K562 (cell line): ENCODE results near the gene TLCD5. TPM values are rescaled to one million over a fixed set of nuclear protein-coding genes. Genes with fewer than 3 reads are reported as not detected.
A peak's percentile ranks its signal among the peaks of the same experiment; 100 is the strongest.

Source experiments
- BHLHE40 ChIP-seq: IDR thresholded peaks from 2 replicates; pipeline ENCODE4 v1.6.1; 2011; ENCODE audit warnings: low read length, improper control_type of control experiment
- DACH1 ChIP-seq: fragments of 450-650 bp; IDR thresholded peaks from 2 replicates; pipeline ENCODE4 v1.6.1; 2018; ENCODE audit not compliant: partially characterized antibody
- E2F3 ChIP-seq: fragments of 250-450 bp; sonication (Bioruptor Pico); IDR thresholded peaks from 2 replicates; pipeline ENCODE4 v1.4.0; 2020; ENCODE audit warnings: mild to moderate bottlenecking
- EHMT2 ChIP-seq: fragments of 450-650 bp; IDR thresholded peaks from 2 replicates; pipeline ENCODE4 v1.6.1; 2018; ENCODE audit warnings: antibody characterized with exemption
- GABPA ChIP-seq: fragments of 200-800 bp; sonication (Bioruptor generic); conservative IDR thresholded peaks from 2 replicates; pipeline ENCODE4 v1.6.1; 2016; ENCODE audit warnings: low read depth, missing genetic modification characterization, missing compliant biosample characterization
- HDAC2 ChIP-seq: fragments of 450-650 bp; IDR thresholded peaks from 2 replicates; pipeline ENCODE4 v1.6.1; 2016; ENCODE audit warnings: mild to moderate bottlenecking
- HNRNPL ChIP-seq: fragments of 200-400 bp; formaldehyde crosslinking; IDR thresholded peaks from 2 replicates; pipeline ENCODE4 v1.6.1; 2017; ENCODE audit warnings: low read depth, mild to moderate bottlenecking, low read length
- HNRNPUL1 ChIP-seq: fragments of 200-400 bp; formaldehyde crosslinking; IDR thresholded peaks from 2 replicates; pipeline ENCODE4 v1.6.1; 2017; ENCODE audit warnings: low read length
- MED1 ChIP-seq: sonication (generic); formaldehyde crosslinking; IDR thresholded peaks from 2 replicates; pipeline ENCODE4 v1.8.1; 2023; ENCODE audit warnings: missing genetic modification reagents, borderline replicate concordance
- PHTF2 ChIP-seq: fragments of 250-450 bp; sonication (Bioruptor Pico); IDR thresholded peaks from 2 replicates; pipeline ENCODE4 v1.5.0; 2021; ENCODE audit warnings: mild to moderate bottlenecking
- POLR2B ChIP-seq: fragments of 450-650 bp; IDR thresholded peaks from 2 replicates; pipeline ENCODE4 v1.6.1; 2018; ENCODE audit warnings: low read depth; ENCODE audit not compliant: partially characterized antibody
- POLR3A ChIP-seq: IDR thresholded peaks from 2 replicates; pipeline ENCODE4 v1.6.1; 2011; ENCODE audit warnings: borderline replicate concordance, mild to moderate bottlenecking, moderate library complexity; ENCODE audit not compliant: insufficient read length, insufficient read depth; ENCODE audit errors: extremely low read depth
- SMARCE1 ChIP-seq: fragments of 450-650 bp; IDR thresholded peaks from 2 replicates; pipeline ENCODE4 v1.7.1; 2016; ENCODE audit warnings: mild to moderate bottlenecking
- SNRNP70 ChIP-seq: fragments of 200-400 bp; formaldehyde crosslinking; optimal IDR thresholded peaks from 2 replicates; pipeline ENCODE3; 2017; ENCODE audit warnings: low read depth, low read length
- SRSF7 ChIP-seq: fragments of 200-400 bp; formaldehyde crosslinking; optimal IDR thresholded peaks from 2 replicates; pipeline ENCODE3; 2017; ENCODE audit warnings: mild to moderate bottlenecking, low read depth, low read length
- STAT5B ChIP-seq: fragments of 250-450 bp; sonication (Bioruptor Pico); IDR thresholded peaks from 2 replicates; pipeline ENCODE4 v1.8.0; 2021; ENCODE audit warnings: mild to moderate bottlenecking, inconsistent platforms
- XRCC5 ChIP-seq: fragments of 200-400 bp; formaldehyde crosslinking; IDR thresholded peaks from 2 replicates; pipeline ENCODE4 v1.6.1; 2017; ENCODE audit warnings: low read depth, mild to moderate bottlenecking, low read length
- ZNF175 ChIP-seq: fragments of 200-800 bp; sonication (Bioruptor generic); IDR thresholded peaks from 2 replicates; pipeline ENCODE4 v1.6.1; 2016; ENCODE audit warnings: low read depth, mild to moderate bottlenecking, missing genetic modification characterization, missing compliant biosample characterization
- ZNF184 ChIP-seq: sonication (generic); formaldehyde crosslinking; IDR thresholded peaks from 2 replicates; pipeline ENCODE4 v1.5.0; 2020; ENCODE audit warnings: missing genetic modification reagents
- polyA plus RNA-seq, 8 experiments: library from polyadenylated mRNA; depleted of rRNA in 4 of 8; stranded (reverse) in 5 of 8; unstranded in 3 of 8; fragments of >200 nt; fragmentation: Nextera tagmentation in 2 of 8; fragmentation: Illumina TruSeq in 1 of 8; extraction: Ambion mirVana in 2 of 8; extraction: Trizol in 1 of 8; gene quantifications; 2 replicates each; pipeline versions ENCODE4 v1.2.1 to v1.2.3, GENCODE V29; 2011 to 2014; ENCODE audit warnings: inconsistent platforms in 1 of 8, missing spikeins in 1 of 8
- total RNA-seq, 7 experiments: library from RNA; depleted of rRNA in 6 of 7; stranded (reverse); fragments of >200 nt in 6 of 7; fragmentation: Illumina TruSeq in 2 of 7; extraction: Trizol in 2 of 7; gene quantifications; 2 replicates each; pipeline versions ENCODE4 v1.2.1 to v1.2.3, GENCODE V29; 2011 to 2021; ENCODE audit warnings: low replicate concordance in 1 of 7
- TF ChIP-seq, protein P1 (sequence below): fragments of 250-450 bp; sonication (Bioruptor Pico); IDR thresholded peaks from 2 replicates; pipeline ENCODE4 v1.5.0; 2021
- TF ChIP-seq, protein P2 (sequence below), 2 experiments: IDR thresholded peaks; 2 replicates each; pipeline ENCODE4 v1.6.1; 2012; ENCODE audit warnings: improper control_type of control experiment in 2 of 2, low read depth in 2 of 2, low read length in 2 of 2, borderline replicate concordance in 1 of 2
- TF ChIP-seq, protein P3 (sequence below): fragments of 250-450 bp; sonication (Bioruptor Pico); IDR thresholded peaks from 2 replicates; pipeline ENCODE4 v1.9.0; 2021; ENCODE audit warnings: mild to moderate bottlenecking
- TF ChIP-seq, protein P4 (sequence below): fragments of 250-450 bp; sonication (Bioruptor Pico); IDR thresholded peaks from 2 replicates; pipeline ENCODE4 v1.6.1; 2021; ENCODE audit warnings: mild to moderate bottlenecking
- TF ChIP-seq, protein P5 (sequence below): fragments of 450-650 bp; conservative IDR thresholded peaks from 2 replicates; pipeline ENCODE4 v1.6.1; 2016; ENCODE audit warnings: missing genetic modification characterization, low read depth, mild to moderate bottlenecking, control low read depth, missing compliant biosample characterization

Gene TLCD5
- total and polyA plus RNA-seq, 9 of the 15 experiments (the other 6 are each of a cell fraction or from before 2014, with no cell fraction given): 0.94 to 5.1 (median 1.6) TPM

DNA sequence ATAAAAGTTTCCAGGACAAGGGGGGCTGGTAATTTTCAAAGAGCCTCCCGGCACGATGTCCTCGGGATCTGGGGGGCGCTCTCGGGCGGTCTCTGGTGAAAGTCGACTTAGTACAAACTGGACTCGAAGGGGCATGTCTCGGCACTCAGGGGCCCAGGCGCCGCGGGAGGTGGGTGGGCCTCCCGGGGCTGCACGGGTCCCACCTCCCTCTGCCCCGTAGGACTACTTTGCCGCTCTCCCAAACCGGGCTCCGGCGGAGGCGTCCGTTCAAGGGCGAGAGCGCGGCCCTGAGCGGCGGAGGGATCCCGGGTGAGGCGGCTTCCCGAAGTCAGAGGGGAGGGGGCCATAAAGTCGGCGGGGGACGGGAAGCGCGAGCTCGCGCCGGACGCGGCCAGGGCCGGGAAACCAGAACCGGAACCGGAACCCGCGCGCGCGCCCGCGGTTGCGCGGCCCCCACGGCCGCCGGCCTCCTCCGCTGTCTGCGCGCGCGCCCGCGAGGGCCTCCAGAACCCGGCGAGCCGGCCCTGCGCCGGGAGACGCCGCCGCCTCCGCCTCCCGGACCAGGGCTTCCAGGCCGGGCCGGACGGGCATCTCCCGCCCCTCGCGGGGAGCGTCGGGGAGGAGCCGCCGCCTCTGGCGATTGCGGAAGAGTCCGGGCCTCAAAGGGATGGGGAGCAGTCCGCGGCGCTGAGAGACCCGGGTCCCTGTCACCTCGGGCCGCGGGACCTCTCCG is 11.0 kb downstream of the TLCD5 start, which contains the start of gene ARHGEF12 (continued):
- TF ChIP-seq, protein P1, sequence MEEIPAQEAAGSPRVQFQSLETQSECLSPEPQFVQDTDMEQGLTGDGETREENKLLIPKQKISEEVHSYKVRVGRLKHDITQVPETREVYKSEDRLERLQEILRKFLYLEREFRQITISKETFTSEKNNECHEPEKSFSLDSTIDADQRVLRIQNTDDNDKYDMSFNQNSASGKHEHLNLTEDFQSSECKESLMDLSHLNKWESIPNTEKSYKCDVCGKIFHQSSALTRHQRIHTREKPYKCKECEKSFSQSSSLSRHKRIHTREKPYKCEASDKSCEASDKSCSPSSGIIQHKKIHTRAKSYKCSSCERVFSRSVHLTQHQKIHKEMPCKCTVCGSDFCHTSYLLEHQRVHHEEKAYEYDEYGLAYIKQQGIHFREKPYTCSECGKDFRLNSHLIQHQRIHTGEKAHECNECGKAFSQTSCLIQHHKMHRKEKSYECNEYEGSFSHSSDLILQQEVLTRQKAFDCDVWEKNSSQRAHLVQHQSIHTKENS (CRISPR knock-in tag): no peak
- TF ChIP-seq ZNF184 (CRISPR knock-in tag) (no peak), E2F3 (no peak), SRSF7 (no peak), POLR2B (peak; percentile 41), XRCC5 (peak; percentile 95), SNRNP70 (no peak), SMARCE1 (peak; percentile 57), HDAC2 (peak; percentile 65; the same call in 1 of the 2 replicates), HNRNPUL1 (no peak), PHTF2 (CRISPR knock-in tag) (no peak), HNRNPL (peak; percentile 63), MED1 (CRISPR knock-in tag) (no peak), ZNF175 (CRISPR knock-in tag) (peak; percentile 91), GABPA (tag) (peak; percentile 95), POLR3A (no peak), DACH1 (peak; percentile 20), EHMT2 (no peak), BHLHE40 (no peak), STAT5B (CRISPR knock-in tag) (no peak)
- TF ChIP-seq, protein P2, sequence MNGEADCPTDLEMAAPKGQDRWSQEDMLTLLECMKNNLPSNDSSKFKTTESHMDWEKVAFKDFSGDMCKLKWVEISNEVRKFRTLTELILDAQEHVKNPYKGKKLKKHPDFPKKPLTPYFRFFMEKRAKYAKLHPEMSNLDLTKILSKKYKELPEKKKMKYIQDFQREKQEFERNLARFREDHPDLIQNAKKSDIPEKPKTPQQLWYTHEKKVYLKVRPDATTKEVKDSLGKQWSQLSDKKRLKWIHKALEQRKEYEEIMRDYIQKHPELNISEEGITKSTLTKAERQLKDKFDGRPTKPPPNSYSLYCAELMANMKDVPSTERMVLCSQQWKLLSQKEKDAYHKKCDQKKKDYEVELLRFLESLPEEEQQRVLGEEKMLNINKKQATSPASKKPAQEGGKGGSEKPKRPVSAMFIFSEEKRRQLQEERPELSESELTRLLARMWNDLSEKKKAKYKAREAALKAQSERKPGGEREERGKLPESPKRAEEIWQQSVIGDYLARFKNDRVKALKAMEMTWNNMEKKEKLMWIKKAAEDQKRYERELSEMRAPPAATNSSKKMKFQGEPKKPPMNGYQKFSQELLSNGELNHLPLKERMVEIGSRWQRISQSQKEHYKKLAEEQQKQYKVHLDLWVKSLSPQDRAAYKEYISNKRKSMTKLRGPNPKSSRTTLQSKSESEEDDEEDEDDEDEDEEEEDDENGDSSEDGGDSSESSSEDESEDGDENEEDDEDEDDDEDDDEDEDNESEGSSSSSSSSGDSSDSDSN (IDR thresholded peaks at IDR 0.05; ENCODE audit: borderline replicate concordance in 1 of 2, low read depth in 2 of 2, low read length in 2 of 2): peak; percentile 91 to 92; a peak in 3 of 4 replicates
- TF ChIP-seq, protein P3, sequence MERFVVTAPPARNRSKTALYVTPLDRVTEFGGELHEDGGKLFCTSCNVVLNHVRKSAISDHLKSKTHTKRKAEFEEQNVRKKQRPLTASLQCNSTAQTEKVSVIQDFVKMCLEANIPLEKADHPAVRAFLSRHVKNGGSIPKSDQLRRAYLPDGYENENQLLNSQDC: no peak
- TF ChIP-seq, protein P4, sequence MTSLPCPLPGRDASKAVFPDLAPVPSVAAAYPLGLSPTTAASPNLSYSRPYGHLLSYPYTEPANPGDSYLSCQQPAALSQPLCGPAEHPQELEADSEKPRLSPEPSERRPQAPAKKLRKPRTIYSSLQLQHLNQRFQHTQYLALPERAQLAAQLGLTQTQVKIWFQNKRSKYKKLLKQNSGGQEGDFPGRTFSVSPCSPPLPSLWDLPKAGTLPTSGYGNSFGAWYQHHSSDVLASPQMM: no peak
- TF ChIP-seq, protein P5, sequence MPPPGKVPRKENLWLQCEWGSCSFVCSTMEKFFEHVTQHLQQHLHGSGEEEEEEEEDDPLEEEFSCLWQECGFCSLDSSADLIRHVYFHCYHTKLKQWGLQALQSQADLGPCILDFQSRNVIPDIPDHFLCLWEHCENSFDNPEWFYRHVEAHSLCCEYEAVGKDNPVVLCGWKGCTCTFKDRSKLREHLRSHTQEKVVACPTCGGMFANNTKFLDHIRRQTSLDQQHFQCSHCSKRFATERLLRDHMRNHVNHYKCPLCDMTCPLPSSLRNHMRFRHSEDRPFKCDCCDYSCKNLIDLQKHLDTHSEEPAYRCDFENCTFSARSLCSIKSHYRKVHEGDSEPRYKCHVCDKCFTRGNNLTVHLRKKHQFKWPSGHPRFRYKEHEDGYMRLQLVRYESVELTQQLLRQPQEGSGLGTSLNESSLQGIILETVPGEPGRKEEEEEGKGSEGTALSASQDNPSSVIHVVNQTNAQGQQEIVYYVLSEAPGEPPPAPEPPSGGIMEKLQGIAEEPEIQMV (tag): no peak
